ENCODE measurements around the gene MBTPS1.

MBTPS1 gene

GRCh38 chr16:84049403-84050060 lies 67.2 kb downstream of the MBTPS1 start:
- DNase-seq = no peak

- DNase-seq = no peak
These were observed 67.9 kb downstream of the MBTPS1 start for GRCh38 chr16:84048871-84049270.

GRCh38 chr16:84048270-84048669 lies 68.5 kb downstream of the MBTPS1 start:
- no peak for DNase-seq

DNA sequence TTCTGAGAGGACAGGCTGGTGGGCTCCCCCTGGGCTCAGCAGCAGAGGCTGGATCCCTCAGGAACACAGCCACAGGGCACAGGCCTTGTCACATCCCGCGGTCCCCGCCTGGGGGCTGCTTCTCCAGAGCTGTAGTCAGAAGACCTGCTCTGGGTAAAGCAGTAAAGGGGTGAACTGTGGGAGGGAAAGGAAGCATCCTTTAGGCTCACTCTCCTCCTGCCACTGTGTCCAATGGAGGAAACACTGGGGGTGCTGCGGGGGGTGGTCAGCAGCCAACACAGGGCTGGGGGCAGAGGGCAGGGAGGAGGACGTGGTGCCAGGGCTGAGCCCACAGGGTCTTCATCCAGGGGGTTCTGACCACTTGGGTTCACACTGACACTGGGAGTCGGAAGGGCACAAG lies 69.1 kb downstream of the MBTPS1 start:
- DNase-seq = no peak

DNA sequence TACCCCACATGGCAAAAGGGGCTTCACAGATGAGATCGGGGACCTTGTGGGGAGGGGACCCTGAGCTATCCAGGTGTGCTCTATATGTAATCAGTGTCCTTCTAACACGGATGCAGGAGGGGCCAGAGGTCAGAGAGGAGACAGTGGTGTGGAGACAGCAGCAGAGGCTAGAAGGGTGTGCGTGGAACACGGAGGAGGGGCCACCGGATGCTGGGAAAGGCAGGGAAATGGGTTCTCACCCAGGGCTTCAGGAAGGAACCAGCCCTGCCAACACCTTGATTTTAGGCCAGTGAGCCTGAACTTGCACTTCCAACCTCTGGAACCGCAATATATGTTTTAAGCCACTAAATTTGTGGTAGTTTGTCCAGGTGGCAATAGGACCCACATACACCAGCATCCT lies 69.5 kb downstream of the MBTPS1 start:
- no peak for DNase-seq

DNA sequence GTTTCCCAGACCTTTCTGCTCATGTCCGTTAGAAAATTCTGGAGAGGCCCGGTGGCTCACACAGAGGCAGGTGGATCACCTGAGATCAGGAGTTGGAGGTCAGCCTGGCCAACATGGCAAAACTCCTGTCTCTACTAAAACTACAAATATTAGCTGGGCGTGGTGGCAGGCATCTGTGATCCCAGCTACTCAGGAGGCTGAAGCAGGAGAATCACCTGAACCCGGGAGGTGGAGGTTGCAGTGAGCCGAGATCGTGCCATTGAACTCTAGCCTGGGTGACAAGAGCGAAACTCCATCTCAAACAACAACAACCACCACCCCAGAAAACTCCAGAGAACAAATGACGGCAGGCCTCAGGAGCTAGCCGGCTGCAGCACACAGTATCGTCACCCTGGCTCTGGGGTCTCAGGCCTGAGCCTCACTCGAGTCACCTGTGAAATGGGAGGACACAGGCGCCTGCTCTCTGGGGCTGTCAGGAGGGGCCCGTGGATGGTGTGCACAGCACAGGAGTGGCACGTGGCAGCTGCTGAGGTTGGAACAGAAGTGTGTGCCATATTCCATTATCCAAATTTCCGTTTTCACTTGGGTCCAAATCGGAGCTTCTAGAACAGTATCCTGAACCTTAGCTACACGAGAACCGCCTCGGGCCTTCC lies 70.8 kb downstream of the MBTPS1 start:
- DNase-seq = no peak

GRCh38 chr16:84045001-84045817 lies 71.5 kb downstream of the MBTPS1 start:
- no peak for DNase-seq

- DNase-seq = peak; percentile 18 to 26
These were observed 72.6 kb downstream of the MBTPS1 start for GRCh38 chr16:84044118-84044488.

GRCh38 chr16:84043486-84044117 lies 73.1 kb downstream of the MBTPS1 start:
- no peak for DNase-seq

DNA sequence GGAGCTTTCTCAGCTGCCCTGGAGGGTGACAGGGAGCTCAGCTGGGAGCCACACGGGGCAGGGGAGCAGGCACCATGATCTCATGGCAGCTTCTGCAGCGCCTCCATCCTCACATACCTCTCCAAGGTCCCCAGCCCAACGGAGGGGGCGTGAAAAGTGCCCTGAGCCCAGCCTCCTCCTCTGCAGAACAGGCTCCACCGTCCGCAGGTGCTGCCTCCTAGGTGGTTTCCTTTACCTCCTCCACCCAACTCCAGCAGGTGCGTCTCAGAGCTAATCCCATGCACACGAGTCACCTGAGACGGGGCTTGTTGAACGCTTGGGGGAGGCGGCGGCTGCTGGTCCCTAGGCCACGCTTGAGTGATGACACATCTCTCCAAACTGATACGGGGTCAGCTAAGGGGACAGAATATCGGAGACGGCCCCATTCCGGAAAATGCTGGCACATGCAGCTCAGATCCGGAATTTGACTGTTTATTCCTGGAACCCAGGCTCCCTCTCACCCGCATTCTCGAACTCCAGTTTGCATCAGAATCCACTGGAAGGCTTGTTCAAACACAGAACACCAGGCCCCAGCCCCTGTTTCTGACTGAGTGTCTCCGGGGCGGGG lies 73.8 kb downstream of the MBTPS1 start:
- DNase-seq = no peak

- no peak for DNase-seq
These were observed 74.3 kb downstream of the MBTPS1 start, which contains the start of gene SLC38A8 for GRCh38 chr16:84042308-84042878. Gene SLC38A8 (minus strand): TSS chr16:84042795. CDS start chr16:84042157, 638 bp downstream.

DNA sequence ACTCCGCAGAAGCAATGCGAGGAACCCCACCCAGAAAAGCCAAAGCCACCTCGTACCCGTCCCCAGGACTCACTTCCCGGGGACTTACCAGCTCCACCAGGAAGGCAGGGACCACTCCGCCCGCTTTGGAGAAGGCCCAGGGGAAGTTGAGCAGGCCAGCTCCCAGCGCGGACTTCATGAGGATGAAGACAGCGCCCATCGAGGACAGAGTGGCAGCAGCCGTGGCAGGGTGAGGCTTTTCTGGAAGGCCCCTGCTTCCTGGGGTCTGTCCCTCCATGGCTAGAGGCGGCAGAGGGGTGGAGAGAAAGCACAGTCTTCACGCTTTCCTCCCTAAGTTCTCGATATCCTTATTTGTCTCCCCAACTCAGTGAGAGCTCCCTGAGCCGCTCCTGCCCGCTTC lies 74.9 kb downstream of the MBTPS1 start:
- no peak for DNase-seq

- no peak for DNase-seq
These were observed 75.6 kb downstream of the MBTPS1 start for GRCh38 chr16:84040823-84041820.

DNA sequence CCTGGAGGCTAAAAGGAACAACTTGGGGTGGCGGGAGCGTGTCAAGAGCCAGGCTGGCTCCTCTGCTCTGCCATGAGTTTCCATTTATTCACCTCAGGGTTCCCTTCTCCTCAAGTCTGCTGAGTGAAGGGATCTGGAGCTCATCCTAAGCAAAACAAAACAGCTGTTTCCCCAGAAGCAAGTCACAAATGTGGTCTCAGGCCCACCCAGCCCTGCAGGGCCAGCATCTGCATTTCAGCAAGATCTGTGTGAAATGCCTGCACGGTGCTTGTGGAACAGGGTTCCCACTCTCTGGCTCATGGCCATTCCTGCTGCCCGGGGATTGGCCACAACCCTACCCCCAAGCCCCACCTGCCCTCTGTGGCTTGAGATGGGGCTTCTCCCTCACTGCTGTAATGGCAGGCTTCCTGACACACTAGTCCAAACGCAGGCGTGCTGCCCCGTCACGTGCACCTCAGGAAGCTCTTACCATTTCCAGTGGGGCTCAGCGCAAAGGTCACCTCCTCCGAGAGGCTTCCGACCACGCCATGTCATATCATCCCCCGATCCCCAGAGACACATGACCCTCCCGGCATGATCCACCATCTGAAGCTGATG lies 76.4 kb downstream of the MBTPS1 start:
- DNase-seq = no peak

DNA sequence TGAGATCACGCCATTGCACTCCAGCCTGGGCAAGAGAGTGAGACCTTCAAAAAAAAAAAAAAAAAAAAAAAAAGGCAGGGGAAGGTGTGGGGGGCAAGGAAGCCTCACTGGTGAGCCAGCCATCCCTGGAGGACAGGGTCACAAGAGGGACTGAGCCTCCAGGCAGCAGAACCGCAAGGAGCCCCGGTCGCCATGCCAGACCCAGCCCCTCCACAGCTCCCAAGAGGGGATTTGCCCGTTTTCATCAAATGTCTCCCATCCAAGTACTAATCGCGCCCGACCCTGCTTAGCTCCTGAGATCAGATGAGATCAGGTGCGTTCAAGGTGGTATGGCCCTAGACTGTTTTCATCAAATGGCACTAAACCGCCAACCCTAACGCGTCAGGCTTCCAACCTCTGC lies 77.0 kb downstream of the MBTPS1 start:
- no peak for DNase-seq

GRCh38 chr16:84038469-84038868 lies 78.3 kb downstream of the MBTPS1 start:
- DNase-seq = no peak

GRCh38 chr16:84036982-84037425 lies 79.7 kb downstream of the MBTPS1 start:
- DNase-seq = no peak

DNA sequence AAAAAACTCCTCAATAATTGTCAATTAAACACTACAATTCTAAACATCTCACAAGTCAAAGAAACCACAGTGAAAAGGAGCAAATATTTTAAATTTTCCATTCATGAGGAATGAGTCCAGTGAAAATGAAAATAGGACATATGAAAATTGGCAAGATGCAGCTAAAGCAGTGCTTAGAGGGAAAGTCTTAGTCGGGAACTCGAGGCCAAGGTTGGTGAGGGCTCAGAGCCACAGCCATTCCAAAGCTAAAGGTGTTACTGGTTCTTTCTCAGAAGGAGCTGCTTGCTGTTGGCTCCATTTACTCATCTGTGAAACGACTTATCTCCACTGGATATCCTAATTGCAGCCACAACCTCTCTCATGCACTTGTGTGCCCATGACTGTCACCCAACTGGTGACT lies 80.6 kb downstream of the MBTPS1 start:
- DNase-seq = no peak

GRCh38 chr16:84034516-84034915 lies 82.2 kb downstream of the MBTPS1 start:
- DNase-seq = no peak

GRCh38 chr16:84033251-84034195 lies 83.2 kb downstream of the MBTPS1 start:
- DNase-seq = no peak

All from AML-193 (cell line).